ENCODE results near the gene CBX3. TPM values are rescaled to one million over a fixed set of nuclear protein-coding genes. Genes with fewer than 3 reads are reported as not detected.

The CBX3 gene
- total and polyA plus RNA-seq, 4 donors, result 26.9 to 53.3 (median 33.0) TPM

DNA sequence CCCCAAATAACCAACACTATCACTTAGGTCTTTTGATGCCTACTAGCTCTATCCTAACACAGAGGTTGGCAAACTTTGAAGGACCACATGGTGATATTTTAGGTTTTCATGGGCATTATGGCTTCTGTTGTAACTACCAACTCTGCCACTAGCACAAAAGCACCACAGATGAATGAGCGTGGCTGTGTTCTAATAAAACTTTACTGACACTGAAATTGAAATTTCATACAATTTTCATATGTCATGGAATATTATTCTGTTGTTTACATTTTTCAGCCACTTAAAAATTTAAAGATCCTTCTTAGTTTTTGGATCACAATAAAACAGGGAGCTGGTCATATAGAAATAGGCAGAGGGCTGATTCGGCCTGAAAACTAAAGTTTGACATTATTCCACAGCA, 26.4 kb downstream of the CBX3 start:
- WGBS, result 75% methylated on average over 2 of the region's 2 CpGs
- no peak for DNase-seq (ENCODE audit: low spot score)
- H3K9ac ChIP-seq (ENCODE audit: low read depth in 1 of 2, low read length in 2 of 2), result no peak overlapping the region
- no peaks in the 10 kb centered on the region for H3K4me1 ChIP-seq (ENCODE audit: control insufficient read depth in 4 of 4, insufficient read depth in 4 of 4, low read length in 3 of 4)
- TF ChIP-seq, protein P1, sequence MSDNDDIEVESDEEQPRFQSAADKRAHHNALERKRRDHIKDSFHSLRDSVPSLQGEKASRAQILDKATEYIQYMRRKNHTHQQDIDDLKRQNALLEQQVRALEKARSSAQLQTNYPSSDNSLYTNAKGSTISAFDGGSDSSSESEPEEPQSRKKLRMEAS (IDR thresholded peaks at IDR 0.05), result no peak
- TF ChIP-seq RXRA (IDR thresholded peaks at IDR 0.05) (no peak), RAD21 (IDR thresholded peaks at IDR 0.05) (no peak), TAF1 (conservative IDR thresholded peaks at IDR 0.05) (no peak), JUND (IDR thresholded peaks at IDR 0.05) (no peak), SP1 (IDR thresholded peaks at IDR 0.05) (no peak), EGR1 (IDR thresholded peaks at IDR 0.05; ENCODE audit: low read depth in 2 of 2) (no peak)
- TF ChIP-seq, protein P2, sequence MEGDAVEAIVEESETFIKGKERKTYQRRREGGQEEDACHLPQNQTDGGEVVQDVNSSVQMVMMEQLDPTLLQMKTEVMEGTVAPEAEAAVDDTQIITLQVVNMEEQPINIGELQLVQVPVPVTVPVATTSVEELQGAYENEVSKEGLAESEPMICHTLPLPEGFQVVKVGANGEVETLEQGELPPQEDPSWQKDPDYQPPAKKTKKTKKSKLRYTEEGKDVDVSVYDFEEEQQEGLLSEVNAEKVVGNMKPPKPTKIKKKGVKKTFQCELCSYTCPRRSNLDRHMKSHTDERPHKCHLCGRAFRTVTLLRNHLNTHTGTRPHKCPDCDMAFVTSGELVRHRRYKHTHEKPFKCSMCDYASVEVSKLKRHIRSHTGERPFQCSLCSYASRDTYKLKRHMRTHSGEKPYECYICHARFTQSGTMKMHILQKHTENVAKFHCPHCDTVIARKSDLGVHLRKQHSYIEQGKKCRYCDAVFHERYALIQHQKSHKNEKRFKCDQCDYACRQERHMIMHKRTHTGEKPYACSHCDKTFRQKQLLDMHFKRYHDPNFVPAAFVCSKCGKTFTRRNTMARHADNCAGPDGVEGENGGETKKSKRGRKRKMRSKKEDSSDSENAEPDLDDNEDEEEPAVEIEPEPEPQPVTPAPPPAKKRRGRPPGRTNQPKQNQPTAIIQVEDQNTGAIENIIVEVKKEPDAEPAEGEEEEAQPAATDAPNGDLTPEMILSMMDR (IDR thresholded peaks at IDR 0.05; ENCODE audit: low read depth, low read length, missing input control), result no peak
- no peak overlapping the region for H3K4me3 ChIP-seq (ENCODE audit: low read depth in 1 of 3, low read length in 3 of 3)
- no peaks in the 10 kb centered on the region for H3K9me3 ChIP-seq (ENCODE audit: control insufficient read depth in 4 of 4, low read length in 3 of 4)
- H3K27me3 ChIP-seq (ENCODE audit: control insufficient read depth in 4 of 4, insufficient read depth in 4 of 4, low read length in 3 of 4), result no peaks in the 10 kb centered on the region
- no peak overlapping the region for H3K27ac ChIP-seq (ENCODE audit: low read depth in 1 of 2, low read length in 2 of 2)
- no peaks in the 10 kb centered on the region for H3K36me3 ChIP-seq (ENCODE audit: control insufficient read depth in 4 of 4, insufficient read depth in 3 of 4, low read depth in 1 of 4, low read length in 3 of 4)

DNA sequence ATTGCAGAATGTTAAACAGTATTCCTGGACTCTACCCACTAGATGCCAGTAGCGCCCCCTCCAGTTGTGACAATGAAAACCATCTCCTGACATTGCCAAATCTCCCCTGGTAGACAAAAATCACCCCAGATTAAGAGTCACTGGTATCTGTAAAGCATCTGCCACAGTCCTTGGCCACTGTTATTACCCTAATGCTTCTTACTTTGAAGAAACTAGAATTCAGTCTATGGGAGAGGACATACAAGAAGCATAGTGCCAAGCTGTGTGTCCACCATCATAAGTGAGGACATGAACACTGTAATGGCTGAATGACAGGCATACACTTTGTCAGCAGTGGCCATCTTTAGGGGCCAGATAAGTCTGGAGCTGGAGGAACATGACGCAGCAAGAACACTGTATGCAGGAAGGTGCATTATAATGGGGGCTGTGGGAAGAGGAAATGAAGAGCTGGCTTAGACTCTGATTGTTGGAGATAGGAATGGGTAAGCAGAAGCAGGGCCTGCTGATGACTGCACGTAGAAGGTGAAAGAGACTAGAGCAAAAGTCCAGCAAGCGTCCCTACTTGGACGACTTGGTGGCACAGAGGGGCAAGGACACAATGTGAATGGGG, 32.5 kb downstream of the CBX3 start:
- no peak for DNase-seq (ENCODE audit: low spot score)
- 71% methylated on average over 5 of the region's 5 CpGs for WGBS
- no peak overlapping the region for H3K9ac ChIP-seq (ENCODE audit: low read depth in 1 of 2, low read length in 2 of 2)

More for the DNA sequence above, 32.5 kb downstream of the CBX3 start:
- no peak for TF ChIP-seq FOXA1 (IDR thresholded peaks at IDR 0.05)
- TF ChIP-seq, protein P3, sequence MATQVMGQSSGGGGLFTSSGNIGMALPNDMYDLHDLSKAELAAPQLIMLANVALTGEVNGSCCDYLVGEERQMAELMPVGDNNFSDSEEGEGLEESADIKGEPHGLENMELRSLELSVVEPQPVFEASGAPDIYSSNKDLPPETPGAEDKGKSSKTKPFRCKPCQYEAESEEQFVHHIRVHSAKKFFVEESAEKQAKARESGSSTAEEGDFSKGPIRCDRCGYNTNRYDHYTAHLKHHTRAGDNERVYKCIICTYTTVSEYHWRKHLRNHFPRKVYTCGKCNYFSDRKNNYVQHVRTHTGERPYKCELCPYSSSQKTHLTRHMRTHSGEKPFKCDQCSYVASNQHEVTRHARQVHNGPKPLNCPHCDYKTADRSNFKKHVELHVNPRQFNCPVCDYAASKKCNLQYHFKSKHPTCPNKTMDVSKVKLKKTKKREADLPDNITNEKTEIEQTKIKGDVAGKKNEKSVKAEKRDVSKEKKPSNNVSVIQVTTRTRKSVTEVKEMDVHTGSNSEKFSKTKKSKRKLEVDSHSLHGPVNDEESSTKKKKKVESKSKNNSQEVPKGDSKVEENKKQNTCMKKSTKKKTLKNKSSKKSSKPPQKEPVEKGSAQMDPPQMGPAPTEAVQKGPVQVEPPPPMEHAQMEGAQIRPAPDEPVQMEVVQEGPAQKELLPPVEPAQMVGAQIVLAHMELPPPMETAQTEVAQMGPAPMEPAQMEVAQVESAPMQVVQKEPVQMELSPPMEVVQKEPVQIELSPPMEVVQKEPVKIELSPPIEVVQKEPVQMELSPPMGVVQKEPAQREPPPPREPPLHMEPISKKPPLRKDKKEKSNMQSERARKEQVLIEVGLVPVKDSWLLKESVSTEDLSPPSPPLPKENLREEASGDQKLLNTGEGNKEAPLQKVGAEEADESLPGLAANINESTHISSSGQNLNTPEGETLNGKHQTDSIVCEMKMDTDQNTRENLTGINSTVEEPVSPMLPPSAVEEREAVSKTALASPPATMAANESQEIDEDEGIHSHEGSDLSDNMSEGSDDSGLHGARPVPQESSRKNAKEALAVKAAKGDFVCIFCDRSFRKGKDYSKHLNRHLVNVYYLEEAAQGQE (IDR thresholded peaks at IDR 0.05), result no peak
- TF ChIP-seq HNF4A (conservative IDR thresholded peaks at IDR 0.05), result no peak
- TF ChIP-seq, protein P4, sequence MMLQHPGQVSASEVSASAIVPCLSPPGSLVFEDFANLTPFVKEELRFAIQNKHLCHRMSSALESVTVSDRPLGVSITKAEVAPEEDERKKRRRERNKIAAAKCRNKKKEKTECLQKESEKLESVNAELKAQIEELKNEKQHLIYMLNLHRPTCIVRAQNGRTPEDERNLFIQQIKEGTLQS (IDR thresholded peaks at IDR 0.05), result no peak
- no peak for TF ChIP-seq JUND (IDR thresholded peaks at IDR 0.05)
- Histone ChIP-seq H3K4me1 (ENCODE audit: control insufficient read depth in 4 of 4, insufficient read depth in 4 of 4, low read length in 3 of 4) (no peaks in the 10 kb centered on the region), H3K36me3 (ENCODE audit: control insufficient read depth in 4 of 4, insufficient read depth in 3 of 4, low read depth in 1 of 4, low read length in 3 of 4) (no peaks in the 10 kb centered on the region), H3K4me3 (ENCODE audit: low read depth in 1 of 3, low read length in 3 of 3) (no peak overlapping the region), H3K27me3 (ENCODE audit: control insufficient read depth in 4 of 4, insufficient read depth in 4 of 4, low read length in 3 of 4) (no peaks in the 10 kb centered on the region), H3K9me3 (ENCODE audit: control insufficient read depth in 4 of 4, low read length in 3 of 4) (no peaks in the 10 kb centered on the region), H3K27ac (ENCODE audit: low read depth in 1 of 2, low read length in 2 of 2) (no peak overlapping the region)
